Trophoblast cell (in vitro differentiated cells and primary cell): ENCODE results near the gene SH2D4B.

Experiments used
- DNase-seq, 2 donors: peaks; one replicate each; pipeline ENCODE4 v3.0.0-alpha.2; 2016
- H2AFZ ChIP-seq: 2 replicates; pipeline ENCODE4 v1.6.1; 2013; ENCODE audit warnings: low read length, moderate library complexity, mild to moderate bottlenecking; ENCODE audit not compliant: insufficient read depth, poor library complexity
- H2AK5ac ChIP-seq: 2 replicates; pipeline ENCODE4 v1.6.1; 2013; ENCODE audit warnings: mild to moderate bottlenecking, low read length
- H2BK120ac ChIP-seq: 2 replicates; pipeline ENCODE4 v1.6.1; 2013; ENCODE audit warnings: low read length, mild to moderate bottlenecking, moderate library complexity; ENCODE audit not compliant: insufficient read depth, poor library complexity
- H2BK12ac ChIP-seq: 2 replicates; pipeline ENCODE4 v1.6.1; 2013; ENCODE audit warnings: mild to moderate bottlenecking, low read length, moderate library complexity
- H2BK5ac ChIP-seq: 2 replicates; pipeline ENCODE4 v1.6.1; 2013; ENCODE audit warnings: low read length, low read depth, moderate library complexity, mild to moderate bottlenecking; ENCODE audit not compliant: poor library complexity
- H3K14ac ChIP-seq: 2 replicates; pipeline ENCODE4 v1.6.1; 2013; ENCODE audit warnings: mild to moderate bottlenecking, low read length
- H3K18ac ChIP-seq: 2 replicates; pipeline ENCODE4 v1.6.1; 2013; ENCODE audit warnings: mild to moderate bottlenecking, low read length
- H3K23ac ChIP-seq: 2 replicates; pipeline ENCODE4 v1.6.1; 2013; ENCODE audit warnings: low read length
- H3K27ac ChIP-seq: 2 replicates; pipeline ENCODE4 v1.5.1; 2013; ENCODE audit warnings: low read depth, mild to moderate bottlenecking, inconsistent platforms, low read length, moderate library complexity
- H3K27me3 ChIP-seq: 2 replicates; pipeline ENCODE4 v1.6.1; 2013; ENCODE audit warnings: inconsistent platforms, mild to moderate bottlenecking, low read length, moderate library complexity; ENCODE audit not compliant: insufficient read depth
- H3K36me3 ChIP-seq, 2 experiments: 1 replicate in 1 of 2; 2 replicates in 1 of 2; pipeline ENCODE4 v1.6.1; 2013; ENCODE audit warnings: low read length in 2 of 2, mild to moderate bottlenecking in 2 of 2, moderate library complexity in 1 of 2; ENCODE audit not compliant: insufficient read depth in 2 of 2, control insufficient read depth in 1 of 2
- H3K4ac ChIP-seq: 2 replicates; pipeline ENCODE4 v1.6.1; 2013; ENCODE audit warnings: low read depth, mild to moderate bottlenecking, low read length, moderate library complexity
- H3K4me1 ChIP-seq, 2 experiments: 1 replicate in 1 of 2; 2 replicates in 1 of 2; pipeline ENCODE4 v1.6.1; 2013; ENCODE audit warnings: low read length in 2 of 2, mild to moderate bottlenecking in 2 of 2, moderate library complexity in 1 of 2; ENCODE audit not compliant: insufficient read depth in 2 of 2, control insufficient read depth in 1 of 2
- H3K4me2 ChIP-seq: 2 replicates; pipeline ENCODE4 v1.6.1; 2013; ENCODE audit warnings: inconsistent platforms, mild to moderate bottlenecking, low read length, moderate library complexity
- H3K4me3 ChIP-seq: 2 replicates; pipeline ENCODE4 v1.5.1; 2013; ENCODE audit warnings: mild to moderate bottlenecking, low read depth, low read length, inconsistent platforms
- H3K79me1 ChIP-seq: one replicate; pipeline ENCODE4 v1.6.1; 2013; ENCODE audit warnings: low read length
- H3K79me2 ChIP-seq: 2 replicates; pipeline ENCODE4 v1.6.1; 2013; ENCODE audit warnings: low read length, mild to moderate bottlenecking; ENCODE audit not compliant: control insufficient read depth, insufficient read depth, poor library complexity
- H3K9ac ChIP-seq: 2 replicates; pipeline ENCODE4 v1.6.1; 2013; ENCODE audit warnings: mild to moderate bottlenecking, low read length
- H3K9me3 ChIP-seq: 2 replicates; pipeline ENCODE4 v1.6.1; 2013; ENCODE audit warnings: low read depth, mild to moderate bottlenecking, control low read depth, inconsistent platforms, low read length; ENCODE audit not compliant: insufficient read depth
- H4K12ac ChIP-seq: 2 replicates; pipeline ENCODE4 v1.6.1; 2013; ENCODE audit warnings: low read depth, mild to moderate bottlenecking, low read length, moderate library complexity
- H4K8ac ChIP-seq: 2 replicates; pipeline ENCODE4 v1.6.1; 2013; ENCODE audit warnings: low read depth, mild to moderate bottlenecking, low read length, moderate library complexity
- H4K91ac ChIP-seq: one replicate; pipeline ENCODE4 v1.6.1; 2013; ENCODE audit warnings: low read depth, mild to moderate bottlenecking, low read length, moderate library complexity
- WGBS: extraction: QIAGEN DNeasy Blood & Tissue Kit; methylation state at CpG from one replicate; pipeline ENCODE4 v1.1.7; 2013; ENCODE audit warnings: missing lambda C conversion rate; ENCODE audit not compliant: insufficient read length, insufficient coverage; ENCODE audit errors: extremely low coverage; 5-methylcytosine and 5-hydroxymethylcytosine counted together

SH2D4B gene

DNA sequence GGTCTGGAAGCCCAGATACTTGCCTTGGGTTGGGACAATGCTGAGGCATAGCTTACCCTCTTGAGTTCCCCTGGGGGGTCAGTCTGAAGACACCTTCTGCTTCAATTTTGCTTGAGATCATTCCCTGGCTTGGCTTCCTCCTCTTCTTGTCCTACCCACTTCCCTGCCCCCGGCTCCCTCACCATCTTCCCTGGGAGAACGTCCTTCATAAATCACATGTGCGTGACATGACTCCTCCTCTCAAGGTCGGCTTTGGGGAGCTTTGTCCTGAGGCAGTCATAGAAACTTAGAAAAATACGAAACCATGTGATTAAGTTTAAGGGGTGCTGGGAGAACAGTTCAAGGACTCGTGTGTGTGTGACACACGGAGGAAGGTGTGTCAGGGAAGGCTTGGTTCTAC, 122.6 kb downstream of the SH2D4B start:
- Histone ChIP-seq H3K14ac (no peak overlapping the region), H3K79me2 (no peaks in the 10 kb centered on the region), H2BK120ac (no peak overlapping the region), H4K91ac (no peak overlapping the region), H2AFZ (no peak overlapping the region), H3K4me3 (peak overlapping the region; percentile 13), H3K4ac (no peak overlapping the region), H3K4me2 (no peak overlapping the region), H4K12ac (no peak overlapping the region), H3K79me1 (no peaks in the 10 kb centered on the region), H3K27me3 (no peaks in the 10 kb centered on the region), H3K9ac (no peak overlapping the region), H3K36me3 (no peaks in the 10 kb centered on the region), H2BK5ac (no peak overlapping the region), H4K8ac (no peak overlapping the region), H3K18ac (no peak overlapping the region), H2AK5ac (no peak overlapping the region), H3K9me3 (peaks cover 16% of the 10 kb centered on the region), H3K23ac (no peak overlapping the region), H3K27ac (no peak overlapping the region), H2BK12ac (no peak overlapping the region), H3K4me1 (peaks cover 0 to 3% of the 10 kb centered on the region in 2 experiments)
- DNase-seq, result no peak
- WGBS, result no CpG with 5 or more reads among the region's 7 CpGs

DNA sequence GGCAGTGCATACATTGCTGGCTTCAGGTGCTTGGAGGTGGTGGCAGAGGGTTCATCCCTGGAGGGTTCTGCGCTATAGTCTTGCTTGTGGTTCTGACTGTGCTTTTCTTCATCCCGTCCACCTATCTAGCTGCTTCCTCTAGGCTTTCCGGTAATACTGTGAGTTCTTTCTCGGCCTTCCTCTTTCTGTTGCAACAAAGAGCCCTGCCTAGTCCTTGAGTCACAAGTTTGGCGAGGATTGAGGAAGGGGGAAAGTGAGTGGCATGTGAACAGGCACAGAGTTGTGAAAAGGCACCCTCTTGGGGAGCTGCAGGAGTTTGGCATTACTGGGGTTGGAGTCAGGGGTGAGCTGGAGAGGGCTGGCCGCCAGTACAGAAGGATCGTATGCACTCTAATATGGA, 123.0 kb downstream of the SH2D4B start:
- H3K18ac ChIP-seq, result no peak overlapping the region

DNA sequence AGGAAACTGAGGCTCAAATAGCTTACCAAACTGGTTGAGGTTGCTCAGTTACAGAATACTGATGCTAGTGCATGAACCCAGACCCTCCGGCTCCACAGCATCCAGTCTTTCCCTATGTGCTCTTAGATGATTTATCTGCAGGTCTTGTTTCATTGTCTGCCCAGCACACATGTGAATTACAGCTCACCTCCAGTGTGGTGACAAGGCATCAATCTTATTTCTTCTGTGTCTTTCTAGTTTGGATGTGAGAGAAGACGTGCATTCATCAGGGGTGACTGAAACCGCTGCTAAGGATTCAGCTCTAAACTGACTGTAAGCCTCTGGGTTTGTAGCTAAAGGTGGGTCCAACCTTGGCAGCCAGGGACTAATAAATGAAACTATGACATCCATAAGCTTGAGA, 123.8 kb downstream of the SH2D4B start:
- H3K18ac ChIP-seq, result no peak overlapping the region
- H4K91ac ChIP-seq, result no peak overlapping the region
- H4K12ac ChIP-seq, result no peak overlapping the region
- H3K9ac ChIP-seq, result no peak overlapping the region
- H3K4me3 ChIP-seq, result no peak overlapping the region
- H3K79me2 ChIP-seq, result no peaks in the 10 kb centered on the region
- no CpG with 5 or more reads among the region's 3 CpGs for WGBS
- no peak overlapping the region for H4K8ac ChIP-seq
- no peaks in the 10 kb centered on the region for H3K79me1 ChIP-seq
- no peak overlapping the region for H2AFZ ChIP-seq
- peaks cover 15% of the 10 kb centered on the region for H3K9me3 ChIP-seq
- no peak overlapping the region for H2BK120ac ChIP-seq
- no peak overlapping the region for H2BK5ac ChIP-seq
- no peak overlapping the region for H2BK12ac ChIP-seq
- H3K4ac ChIP-seq, result no peak overlapping the region
- peaks cover 2 to 3% of the 10 kb centered on the region in 2 experiments for H3K4me1 ChIP-seq
- no peak overlapping the region for H3K4me2 ChIP-seq
- no peak overlapping the region for H3K27ac ChIP-seq
- no peaks in the 10 kb centered on the region for H3K27me3 ChIP-seq
- DNase-seq, result no peak
- H3K23ac ChIP-seq, result no peak overlapping the region
- H3K36me3 ChIP-seq, result no peaks in the 10 kb centered on the region
- H2AK5ac ChIP-seq, result no peak overlapping the region
- no peak overlapping the region for H3K14ac ChIP-seq

More for the DNA sequence above, 123.0 kb downstream of the SH2D4B start:
- Histone ChIP-seq H3K9me3 (peaks cover 14% of the 10 kb centered on the region), H3K27me3 (no peaks in the 10 kb centered on the region), H3K79me1 (no peaks in the 10 kb centered on the region), H2AFZ (no peak overlapping the region), H4K91ac (no peak overlapping the region), H3K4me3 (peak overlapping the region; percentile 13), H2BK120ac (no peak overlapping the region), H3K4me1 (peaks cover under 1 to 3% of the 10 kb centered on the region in 2 experiments), H4K8ac (no peak overlapping the region), H3K79me2 (no peaks in the 10 kb centered on the region), H2BK5ac (no peak overlapping the region), H3K9ac (no peak overlapping the region), H2AK5ac (no peak overlapping the region), H3K27ac (no peak overlapping the region), H3K23ac (no peak overlapping the region), H3K14ac (no peak overlapping the region), H3K36me3 (no peaks in the 10 kb centered on the region), H2BK12ac (no peak overlapping the region), H4K12ac (no peak overlapping the region), H3K4me2 (no peak overlapping the region), H3K4ac (no peak overlapping the region)
- DNase-seq, result peak in 1 of 2 donors; percentile 8
- no CpG with 5 or more reads among the region's 7 CpGs for WGBS

DNA sequence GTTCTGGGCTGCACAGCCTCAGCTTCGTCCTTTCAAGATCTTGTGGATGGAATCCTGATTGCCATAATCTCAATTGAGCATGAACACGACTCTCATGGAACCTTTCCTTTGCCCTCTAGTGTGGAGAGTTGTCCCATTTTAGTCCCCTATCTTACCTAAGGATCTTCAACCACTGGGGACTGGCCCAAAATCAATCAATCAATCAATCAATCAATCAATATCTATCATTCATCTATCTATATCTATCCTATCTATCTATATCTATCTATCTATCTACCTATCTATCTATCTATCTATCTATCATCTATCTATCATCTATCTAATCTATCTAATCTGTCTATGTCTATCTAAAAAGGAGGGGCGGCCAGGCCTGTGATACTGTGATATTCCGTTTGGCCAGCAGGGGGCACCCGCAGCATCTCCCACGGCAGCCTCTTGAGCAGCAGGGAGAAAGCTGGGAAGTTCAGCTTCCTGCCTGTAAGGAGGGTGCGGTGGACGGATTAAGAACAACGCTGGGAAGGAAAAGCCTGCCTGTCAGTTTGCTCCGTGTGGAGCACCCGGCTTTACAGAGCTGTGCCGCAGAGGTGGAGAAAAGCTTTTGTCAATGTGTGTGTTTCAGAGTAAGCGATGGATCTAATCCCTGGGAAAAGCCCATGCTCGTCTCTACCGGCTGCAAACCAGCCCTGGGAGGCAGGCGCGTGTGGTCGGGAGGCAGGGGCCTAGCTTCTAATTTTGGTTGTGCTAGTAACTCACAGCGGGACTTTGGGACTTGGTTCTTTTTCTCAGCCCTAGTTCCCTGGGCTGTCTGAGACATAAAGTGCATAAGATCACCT, 124.9 kb downstream of the SH2D4B start:
- Histone ChIP-seq H3K9me3 (peaks cover 7% of the 10 kb centered on the region), H3K79me2 (no peaks in the 10 kb centered on the region), H3K23ac (no peak overlapping the region), H3K4me2 (peak overlapping the region; percentile 58), H3K18ac (no peak overlapping the region), H3K27ac (no peak overlapping the region), H3K4me1 (peaks cover 2 to 3% of the 10 kb centered on the region in 2 experiments), H3K9ac (peak overlapping the region; percentile 47), H2BK120ac (peak overlapping the region; percentile 8), H3K36me3 (no peaks in the 10 kb centered on the region), H2AFZ (peak overlapping the region; percentile 48), H2AK5ac (no peak overlapping the region), H3K79me1 (no peaks in the 10 kb centered on the region), H2BK5ac (no peak overlapping the region), H2BK12ac (no peak overlapping the region), H4K12ac (no peak overlapping the region), H4K91ac (no peak overlapping the region), H3K4ac (no peak overlapping the region), H3K4me3 (no peak overlapping the region), H4K8ac (peak overlapping the region; percentile 20), H3K14ac (no peak overlapping the region), H3K27me3 (no peaks in the 10 kb centered on the region)
- no CpG with 5 or more reads among the region's 19 CpGs for WGBS
- DNase-seq, result peak; percentile 73 to 80
